Bronchial epithelial cell (primary cell): Measurements from ENCODE around the gene GIMD1. TPM values are rescaled to one million over a fixed set of nuclear protein-coding genes. Genes with fewer than 3 reads are reported as not detected.
"Not testable (repeated sequence)": the region's sequence is repeated elsewhere in the genome, so short reads cannot be mapped to it uniquely, and the experiment has no call there.

Experiments used
- DNase-seq: peaks from one replicate; pipeline ENCODE4 v3.0.0-alpha.2; 2010; ENCODE audit warnings: low read depth
- FAIRE-seq: peaks from 2 replicates; lab custom pipeline; 2011; peaks lifted over from hg19 to GRCh38; lab: Jason Lieb, UNC
- H3K27me3 ChIP-seq: 2 replicates; pipeline ENCODE4 v1.5.1; 2011; ENCODE audit warnings: low read length; ENCODE audit not compliant: control insufficient read depth, insufficient read depth
- H3K36me3 ChIP-seq: 2 replicates; pipeline ENCODE4 v1.5.1; 2011; ENCODE audit warnings: low read length; ENCODE audit not compliant: control insufficient read depth, insufficient read depth
- H3K4me3 ChIP-seq: 2 replicates; pipeline ENCODE4 v1.5.1; 2011; ENCODE audit warnings: mild to moderate bottlenecking, low read depth, low read length, control low read depth
- total RNA-seq: library from RNA; depleted of rRNA; stranded (reverse); fragments of >200 nt; gene quantifications from 2 replicates; pipeline ENCODE4 v1.2.1, GENCODE V29; 2014
- TF ChIP-seq, protein P1 (sequence below): IDR thresholded peaks from 2 replicates; pipeline ENCODE4 v1.5.1; 2011; ENCODE audit warnings: mild to moderate bottlenecking, moderate library complexity, low read length, control low read depth, inconsistent platforms; ENCODE audit not compliant: insufficient read depth, severe bottlenecking

GIMD1 gene
- total RNA-seq, 1 donor from 2014 or later, result not detected

DNA sequence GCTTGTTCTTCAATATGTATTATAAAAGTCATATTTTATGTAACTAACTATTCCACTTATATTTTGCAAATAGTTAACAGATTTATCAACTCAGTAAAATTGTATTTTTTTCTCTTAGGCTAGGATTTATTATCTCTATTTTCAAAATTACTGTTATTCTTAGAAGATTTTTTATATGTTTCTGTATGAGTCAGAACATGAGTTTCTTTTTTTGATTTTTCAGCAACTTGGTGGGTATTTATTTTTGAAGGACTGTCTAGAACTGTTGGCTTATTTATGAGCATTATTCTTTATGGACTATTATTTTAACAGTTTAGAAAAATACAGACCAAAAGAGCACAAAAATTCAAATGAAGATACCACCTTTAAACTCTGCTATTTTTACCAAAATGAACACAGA, 45.5 kb downstream of the GIMD1 start:
- FAIRE-seq (no peak), DNase-seq (no peak)
- Histone ChIP-seq H3K4me3 (no peak overlapping the region), H3K27me3 (no peaks in the 10 kb centered on the region), H3K36me3 (peaks cover 2% of the 10 kb centered on the region)
- TF ChIP-seq, protein P1, sequence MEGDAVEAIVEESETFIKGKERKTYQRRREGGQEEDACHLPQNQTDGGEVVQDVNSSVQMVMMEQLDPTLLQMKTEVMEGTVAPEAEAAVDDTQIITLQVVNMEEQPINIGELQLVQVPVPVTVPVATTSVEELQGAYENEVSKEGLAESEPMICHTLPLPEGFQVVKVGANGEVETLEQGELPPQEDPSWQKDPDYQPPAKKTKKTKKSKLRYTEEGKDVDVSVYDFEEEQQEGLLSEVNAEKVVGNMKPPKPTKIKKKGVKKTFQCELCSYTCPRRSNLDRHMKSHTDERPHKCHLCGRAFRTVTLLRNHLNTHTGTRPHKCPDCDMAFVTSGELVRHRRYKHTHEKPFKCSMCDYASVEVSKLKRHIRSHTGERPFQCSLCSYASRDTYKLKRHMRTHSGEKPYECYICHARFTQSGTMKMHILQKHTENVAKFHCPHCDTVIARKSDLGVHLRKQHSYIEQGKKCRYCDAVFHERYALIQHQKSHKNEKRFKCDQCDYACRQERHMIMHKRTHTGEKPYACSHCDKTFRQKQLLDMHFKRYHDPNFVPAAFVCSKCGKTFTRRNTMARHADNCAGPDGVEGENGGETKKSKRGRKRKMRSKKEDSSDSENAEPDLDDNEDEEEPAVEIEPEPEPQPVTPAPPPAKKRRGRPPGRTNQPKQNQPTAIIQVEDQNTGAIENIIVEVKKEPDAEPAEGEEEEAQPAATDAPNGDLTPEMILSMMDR, result no peak

- H3K27me3 ChIP-seq, H3K4me3 ChIP-seq, DNase-seq, FAIRE-seq, H3K36me3 ChIP-seq: not testable (repeated sequence)
Observed at GRCh38 chr4:106321814-106322213, 46.8 kb downstream of the GIMD1 start.

DNA sequence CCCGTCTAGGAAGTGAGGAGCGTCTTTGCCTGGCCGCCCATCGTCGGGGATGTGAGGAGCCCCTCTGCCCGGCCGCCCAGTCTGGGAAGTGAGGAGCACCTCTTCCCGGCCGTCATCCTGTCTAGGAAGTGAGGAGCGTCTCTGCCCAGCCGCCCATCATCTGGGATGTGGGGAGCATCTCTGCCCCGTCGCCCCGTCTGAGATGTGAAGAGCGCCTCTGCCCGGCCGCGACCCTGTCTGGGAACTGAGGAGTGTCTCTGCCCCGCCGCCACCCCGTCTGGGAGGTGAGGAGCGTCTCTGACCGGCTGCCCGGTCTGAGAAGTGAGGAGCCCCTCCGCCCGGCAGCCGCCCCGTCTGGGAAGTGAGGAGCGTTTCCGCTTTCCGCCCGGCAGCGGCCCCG, 47.4 kb downstream of the GIMD1 start:
- FAIRE-seq, H3K36me3 ChIP-seq, H3K27me3 ChIP-seq, H3K4me3 ChIP-seq, DNase-seq: not testable (repeated sequence)

- Histone ChIP-seq H3K4me3 (no peak overlapping the region), H3K36me3 (no peaks in the 10 kb centered on the region), H3K27me3 (no peaks in the 10 kb centered on the region)
- FAIRE-seq (no peak), DNase-seq (no peak)
- TF ChIP-seq, protein P1, result no peak
Observed at GRCh38 chr4:106320235-106320634, 48.3 kb downstream of the GIMD1 start.

- DNase-seq (peak; percentile 22), FAIRE-seq (no peak)
- H3K27me3 ChIP-seq, result no peaks in the 10 kb centered on the region
- TF ChIP-seq, protein P1, result no peak
- H3K36me3 ChIP-seq, result no peaks in the 10 kb centered on the region
- no peak overlapping the region for H3K4me3 ChIP-seq
Observed at GRCh38 chr4:106318511-106318910, 50.1 kb downstream of the GIMD1 start.

- no peaks in the 10 kb centered on the region for H3K27me3 ChIP-seq
- FAIRE-seq (no peak), DNase-seq (no peak)
- no peak overlapping the region for H3K4me3 ChIP-seq
- H3K36me3 ChIP-seq, result no peaks in the 10 kb centered on the region
- TF ChIP-seq, protein P1, result no peak
Observed at GRCh38 chr4:106317815-106318214, 50.8 kb downstream of the GIMD1 start.

- FAIRE-seq (no peak), DNase-seq (no peak)
- Histone ChIP-seq H3K4me3 (peak overlapping the region; percentile 51), H3K36me3 (no peaks in the 10 kb centered on the region), H3K27me3 (no peaks in the 10 kb centered on the region)
- TF ChIP-seq, protein P1, result no peak
Observed at GRCh38 chr4:106316773-106317409, 51.7 kb downstream of the GIMD1 start.
